ENCODE data around the gene CDC25C.

The CDC25C gene

GRCh38 chr5:138331449-138332368, at the start of gene CDC25C:
CDC25C (minus strand) TSS chr5:138331804; CDS start chr5:138331180, 624 bp downstream.
- peak; percentile 99 for DNase-seq

GRCh38 chr5:138372653-138373052, 41.0 kb upstream of the CDC25C start:
- no peak for DNase-seq

DNA sequence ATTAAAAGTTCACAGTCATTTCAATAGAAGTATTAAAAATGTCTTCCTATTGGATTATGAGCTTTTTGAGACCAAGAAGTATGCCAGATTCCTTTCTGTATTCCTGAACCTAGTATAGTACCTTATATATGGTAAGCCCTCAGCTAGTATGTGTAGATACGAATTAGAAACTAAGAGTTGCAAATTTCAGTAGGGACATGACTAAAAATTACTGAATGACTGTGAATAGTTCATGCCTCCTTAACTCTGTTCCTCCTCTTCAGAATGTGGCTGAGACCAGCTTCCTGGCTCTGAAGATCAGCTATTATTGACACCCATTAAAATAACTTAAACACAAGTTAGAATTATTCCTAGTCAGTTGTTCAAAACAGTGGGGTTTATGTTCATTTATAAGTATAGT, 40.6 kb upstream of the CDC25C start:
- no peak for DNase-seq

DNA sequence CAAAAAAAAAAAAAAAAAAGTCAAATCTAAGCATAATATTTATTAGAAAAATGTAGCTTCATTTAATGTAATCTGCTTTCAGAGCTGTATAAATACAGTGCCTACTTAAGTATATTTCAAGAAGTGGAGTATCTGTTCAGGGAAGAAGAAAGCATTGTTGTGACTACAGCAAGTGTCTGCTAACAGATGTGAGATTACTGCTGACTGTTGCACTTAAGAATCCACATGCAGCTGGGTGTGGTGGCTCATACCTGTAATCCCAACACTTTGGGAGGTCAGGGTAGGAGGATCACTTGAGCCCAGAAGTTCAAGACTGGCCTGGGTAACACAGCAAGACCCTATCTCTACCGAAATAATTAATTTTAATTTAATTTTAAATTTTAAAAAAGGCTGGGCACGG, 39.9 kb upstream of the CDC25C start:
- DNase-seq, result no peak

GRCh38 chr5:138370537-138370936, 38.9 kb upstream of the CDC25C start:
- DNase-seq, result no peak

- DNase-seq, result no peak
These were observed 38.1 kb upstream of the CDC25C start for GRCh38 chr5:138369706-138370105.

- DNase-seq, result no peak
These were observed 37.7 kb upstream of the CDC25C start for GRCh38 chr5:138369261-138369660.

DNA sequence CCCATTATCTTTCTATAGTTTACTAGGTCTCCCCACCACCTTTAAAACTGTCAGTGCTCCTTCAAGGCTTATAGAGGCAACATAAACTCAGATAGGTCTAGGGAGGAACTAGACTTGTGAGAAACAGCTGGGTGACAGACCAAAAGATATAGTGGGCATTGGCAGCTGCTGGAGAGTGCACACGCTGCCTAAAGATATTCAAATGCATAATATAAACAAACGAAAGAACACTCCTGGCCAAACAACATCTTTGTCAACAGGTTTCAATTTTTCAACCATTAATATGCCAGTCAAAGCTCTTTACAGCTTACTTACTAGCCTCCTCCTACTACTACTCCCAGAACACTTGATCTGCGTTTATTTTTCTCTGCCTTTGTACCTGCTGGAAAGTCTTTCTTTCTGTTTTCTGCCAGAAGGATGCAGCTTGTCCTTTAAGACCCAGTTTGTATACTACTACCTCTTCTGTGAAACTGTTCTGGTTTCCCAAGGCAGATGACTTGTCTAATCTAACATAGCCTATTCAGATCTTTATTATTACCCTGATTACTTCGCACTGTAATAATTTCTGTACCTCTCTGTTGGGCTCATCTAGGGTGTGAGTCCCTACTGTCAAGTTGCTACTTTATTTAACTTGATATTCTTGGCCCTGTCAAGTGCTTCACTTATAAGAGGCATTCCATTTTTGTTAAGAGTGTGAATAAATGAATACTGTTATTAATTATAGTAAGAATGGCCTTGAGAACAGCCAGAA, 35.2 kb upstream of the CDC25C start:
- no peak for DNase-seq

DNA sequence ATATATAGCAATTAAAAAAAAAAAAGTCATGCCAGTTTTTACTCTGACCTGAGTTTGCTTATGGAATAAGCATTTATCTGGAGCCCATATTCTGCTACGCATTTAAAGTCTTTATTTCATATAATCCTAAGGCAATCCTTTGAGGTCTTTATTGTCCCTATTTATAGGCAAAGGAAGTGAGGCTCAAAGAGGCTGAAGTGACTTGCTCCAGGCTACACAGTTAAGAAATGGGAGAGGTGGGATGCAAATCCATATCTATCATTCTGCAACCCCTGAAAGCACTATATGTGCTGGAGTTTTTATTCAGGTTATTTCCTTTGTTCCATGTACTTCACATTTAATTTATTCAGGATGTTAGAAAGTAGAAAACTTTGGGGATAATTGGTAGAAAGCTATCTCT, 33.0 kb upstream of the CDC25C start:
- no peak for DNase-seq

GRCh38 chr5:138360941-138361452, 29.4 kb upstream of the CDC25C start:
- no peak for DNase-seq

DNA sequence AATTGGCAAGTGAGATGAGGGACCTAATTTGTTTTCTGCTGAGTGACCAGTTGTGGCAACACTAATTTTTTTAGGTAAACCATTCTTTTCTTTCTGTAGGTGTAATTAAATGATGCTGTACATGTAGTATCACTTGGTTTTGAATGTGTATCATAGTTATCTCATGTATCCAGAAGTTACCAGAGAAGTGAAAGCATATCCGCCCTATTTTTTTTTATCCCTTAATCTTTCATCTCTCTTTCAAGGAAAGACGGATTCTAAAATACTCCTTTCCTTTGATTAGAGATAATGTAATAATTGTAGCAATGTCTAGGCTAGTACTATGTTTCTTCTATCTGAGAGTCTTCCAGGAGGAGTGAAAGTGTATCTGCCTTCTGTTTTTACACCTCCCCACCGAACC, 28.0 kb upstream of the CDC25C start:
- DNase-seq, result no peak

DNA sequence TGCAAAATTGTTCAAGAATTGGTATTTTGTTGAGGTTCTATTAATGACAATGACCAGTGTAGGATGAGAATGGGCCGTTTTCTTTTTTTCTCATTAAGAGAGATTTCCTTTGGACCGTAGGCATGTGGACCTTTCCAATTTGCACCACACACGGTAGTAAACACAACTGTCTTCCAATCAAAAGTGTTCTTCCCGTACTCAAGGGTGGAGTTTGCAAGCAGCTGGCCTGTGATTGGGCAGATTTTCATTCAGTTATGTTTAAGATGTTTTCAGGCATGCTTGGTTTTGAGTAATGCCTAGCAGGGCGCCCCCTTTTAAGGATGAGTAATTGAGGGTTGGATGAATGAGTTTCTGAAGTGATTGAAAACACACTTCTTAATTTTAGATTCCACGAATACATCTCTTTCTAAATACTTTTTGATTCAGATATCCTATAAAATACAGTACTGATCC, 23.3 kb upstream of the CDC25C start:
- peak; percentile 47 for DNase-seq

GRCh38 chr5:138354387-138354786, 22.8 kb upstream of the CDC25C start:
- DNase-seq, result no peak

DNA sequence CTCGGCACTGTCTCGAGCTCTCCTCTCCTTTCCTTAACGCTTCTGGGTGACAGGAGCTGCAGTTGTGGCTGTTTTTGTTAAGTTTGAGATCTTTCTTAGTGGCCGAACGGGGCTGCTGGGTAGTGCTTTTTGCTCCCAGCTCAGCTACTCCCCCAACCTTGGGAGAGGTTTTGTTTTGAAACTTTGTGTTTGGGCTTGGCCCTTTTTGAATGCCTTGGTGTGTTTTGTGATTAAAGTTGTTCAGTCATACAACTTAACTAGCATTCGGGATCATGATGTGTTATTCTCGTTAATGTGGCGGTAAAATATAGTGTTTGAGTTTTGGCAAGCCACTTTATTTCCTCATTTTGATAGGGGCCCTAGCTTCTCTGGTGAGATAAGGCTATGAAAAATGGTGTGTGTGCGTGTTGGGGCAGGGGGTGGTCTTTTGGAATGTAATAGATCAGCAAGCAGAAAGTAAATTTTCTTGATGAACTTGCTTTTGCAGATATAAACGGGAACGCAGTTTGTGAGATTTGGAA, 22.0 kb upstream of the CDC25C start:
- no peak for DNase-seq

DNA sequence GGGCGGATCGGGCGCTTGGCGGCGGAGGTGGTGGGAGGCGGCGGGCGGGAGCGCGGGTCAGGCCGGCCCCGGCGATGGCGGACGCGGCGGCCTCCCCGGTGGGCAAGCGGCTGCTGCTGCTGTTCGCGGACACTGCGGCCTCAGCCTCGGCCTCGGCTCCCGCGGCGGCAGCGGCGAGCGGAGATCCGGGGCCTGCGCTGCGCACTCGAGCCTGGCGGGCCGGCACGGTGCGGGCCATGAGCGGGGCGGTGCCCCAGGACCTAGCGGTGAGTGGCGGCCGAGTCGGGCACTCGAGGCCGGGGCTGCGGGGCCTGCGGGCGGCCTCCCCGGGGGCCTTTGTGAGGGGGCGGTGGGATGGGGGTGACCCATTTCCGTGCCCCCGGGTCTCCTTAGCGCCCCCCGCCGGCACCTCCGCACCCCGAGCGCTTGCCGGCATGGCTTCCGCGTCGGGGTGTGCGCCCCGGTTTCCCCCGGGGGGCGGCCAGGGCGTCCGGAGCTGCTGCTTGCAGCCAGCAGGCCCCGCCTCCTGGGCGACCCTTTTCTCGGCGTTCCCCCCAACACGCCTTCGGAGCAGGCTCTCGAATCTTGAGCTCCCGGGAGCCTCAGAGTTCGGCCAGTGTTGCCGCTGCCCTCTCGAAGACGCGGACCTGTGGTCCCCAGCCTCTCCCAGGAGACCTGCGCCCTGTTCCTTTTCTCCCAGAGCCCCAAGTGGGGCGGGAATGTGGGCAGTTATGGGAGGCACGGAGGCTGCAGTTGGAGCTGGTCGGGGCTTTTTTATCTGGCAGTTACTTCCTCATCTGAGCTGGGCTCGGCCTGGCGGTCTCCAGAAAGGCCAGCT, 21.3 kb upstream of the CDC25C start:
- DNase-seq, result peak; percentile 79

DNA sequence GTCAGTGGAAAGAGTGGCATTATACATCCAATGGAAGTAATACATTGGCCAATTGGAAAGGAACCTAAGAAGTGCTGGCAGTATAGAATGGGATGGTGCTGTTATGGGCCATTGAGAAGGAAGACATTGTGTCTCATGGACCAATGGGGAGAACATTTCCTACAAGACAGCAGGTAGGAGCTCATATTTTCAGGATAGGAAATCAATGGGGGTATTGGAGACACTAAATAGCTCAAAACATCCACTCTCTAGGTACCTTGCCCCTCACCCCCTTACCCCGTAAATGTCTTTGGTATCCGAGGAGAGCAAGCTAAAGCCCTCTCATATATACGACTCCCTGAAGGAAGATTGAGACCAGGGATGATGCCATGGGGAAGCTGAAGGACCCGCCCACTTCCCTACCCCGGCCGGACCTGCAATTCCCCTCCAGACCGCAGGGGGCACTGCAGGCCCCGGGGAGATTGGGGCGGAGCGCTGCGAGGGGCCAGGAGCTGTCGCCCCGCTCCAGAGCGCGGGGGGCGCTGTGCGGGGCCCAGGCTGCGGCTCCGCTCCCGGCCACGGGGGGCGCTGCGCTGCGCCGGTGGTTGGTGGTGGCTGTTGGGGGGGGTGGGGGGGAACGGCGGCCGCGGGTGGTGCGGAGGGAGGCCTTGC, 20.6 kb upstream of the CDC25C start, which contains the start of gene KDM3B:
Gene KDM3B (plus strand): TSS at position 615 of the 651 bp plus-strand sequence. CDS start 111 bp downstream, outside the sequence.
- DNase-seq, result peak; percentile 93

DNA sequence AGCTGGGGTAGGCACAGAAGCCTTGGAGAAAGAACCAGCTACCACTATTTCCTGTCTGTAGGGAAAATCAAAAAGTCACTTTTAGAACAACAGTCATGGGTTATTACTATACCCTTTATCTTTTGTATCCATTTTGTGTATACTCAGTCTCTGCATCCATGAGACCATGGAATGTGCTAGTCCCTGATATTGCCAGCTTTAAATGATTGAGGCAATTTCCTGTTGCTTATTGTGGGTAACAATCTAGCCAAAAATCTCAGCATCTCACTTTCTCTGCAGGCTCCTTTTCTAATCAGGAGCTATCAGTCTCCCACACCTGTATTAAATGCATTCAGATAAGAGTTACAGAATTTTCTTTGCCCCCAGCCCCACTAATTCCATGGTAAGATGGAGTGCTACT, 19.9 kb upstream of the CDC25C start:
- DNase-seq, result no peak

GRCh38 chr5:138351056-138351455, 19.5 kb upstream of the CDC25C start:
- no peak for DNase-seq

- DNase-seq, result no peak
These were observed 18.9 kb upstream of the CDC25C start for GRCh38 chr5:138350563-138350890.

- DNase-seq, result no peak
These were observed 18.4 kb upstream of the CDC25C start for GRCh38 chr5:138349852-138350562.

DNA sequence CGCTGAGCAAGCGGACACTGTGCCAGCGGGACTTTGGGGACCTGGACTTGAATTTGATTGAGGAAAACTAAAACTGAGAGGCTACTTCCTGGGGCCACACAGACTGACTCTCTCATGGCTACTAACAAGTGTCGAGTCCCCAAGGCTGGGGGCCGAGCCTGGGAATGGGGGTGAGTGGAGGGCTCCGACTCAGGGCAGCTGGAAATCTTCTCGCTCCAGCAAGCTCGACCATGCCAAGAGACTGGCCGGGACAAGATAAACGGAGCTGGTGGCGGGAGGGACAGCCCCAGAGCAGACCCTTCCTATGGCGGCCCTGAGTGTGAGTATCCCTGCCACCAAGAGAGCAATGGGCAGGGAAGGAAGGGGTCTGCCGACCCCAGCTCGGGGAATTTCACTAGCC, 15.3 kb upstream of the CDC25C start:
- no peak for DNase-seq

All from femur (tissue), 1 donor.